ENCODE results near the gene CLSTN2. TPM values are rescaled to one million over a fixed set of nuclear protein-coding genes. Genes with fewer than 3 reads are reported as not detected.

The CLSTN2 gene
- total RNA-seq, 1 experiment from 2014 or later, result 0.07 TPM

GRCh38 chr3:140180603-140181002 lies 245.6 kb downstream of the CLSTN2 start:
- Mint-ChIP-seq H3K36me3 (ENCODE audit: insufficient read depth, unreplicated experiment) (no peaks in the 10 kb centered on the region), H3K4me3 (ENCODE audit: low read depth, unreplicated experiment) (no peak overlapping the region), H3K4me1 (ENCODE audit: low read depth, unreplicated experiment) (no peaks in the 10 kb centered on the region), H3K27ac (ENCODE audit: unreplicated experiment) (no peak overlapping the region), H3K27me3 (ENCODE audit: unreplicated experiment) (peaks cover 19% of the 10 kb centered on the region), H3K9me3 (ENCODE audit: low read depth, unreplicated experiment) (no peaks in the 10 kb centered on the region)
- CTCF ChIA-PET, result no interaction called here
- DNase-seq, result no peak
- TF ChIP-seq, protein P1, sequence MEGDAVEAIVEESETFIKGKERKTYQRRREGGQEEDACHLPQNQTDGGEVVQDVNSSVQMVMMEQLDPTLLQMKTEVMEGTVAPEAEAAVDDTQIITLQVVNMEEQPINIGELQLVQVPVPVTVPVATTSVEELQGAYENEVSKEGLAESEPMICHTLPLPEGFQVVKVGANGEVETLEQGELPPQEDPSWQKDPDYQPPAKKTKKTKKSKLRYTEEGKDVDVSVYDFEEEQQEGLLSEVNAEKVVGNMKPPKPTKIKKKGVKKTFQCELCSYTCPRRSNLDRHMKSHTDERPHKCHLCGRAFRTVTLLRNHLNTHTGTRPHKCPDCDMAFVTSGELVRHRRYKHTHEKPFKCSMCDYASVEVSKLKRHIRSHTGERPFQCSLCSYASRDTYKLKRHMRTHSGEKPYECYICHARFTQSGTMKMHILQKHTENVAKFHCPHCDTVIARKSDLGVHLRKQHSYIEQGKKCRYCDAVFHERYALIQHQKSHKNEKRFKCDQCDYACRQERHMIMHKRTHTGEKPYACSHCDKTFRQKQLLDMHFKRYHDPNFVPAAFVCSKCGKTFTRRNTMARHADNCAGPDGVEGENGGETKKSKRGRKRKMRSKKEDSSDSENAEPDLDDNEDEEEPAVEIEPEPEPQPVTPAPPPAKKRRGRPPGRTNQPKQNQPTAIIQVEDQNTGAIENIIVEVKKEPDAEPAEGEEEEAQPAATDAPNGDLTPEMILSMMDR (IDR thresholded peaks at IDR 0.05; ENCODE audit: unreplicated experiment), result no peak
- intact Hi-C loops (cut with micrococcal nuclease; ENCODE audit: unreplicated experiment), result no loop called here
- no TSS peak for BruUV-seq (replicated peaks)

DNA sequence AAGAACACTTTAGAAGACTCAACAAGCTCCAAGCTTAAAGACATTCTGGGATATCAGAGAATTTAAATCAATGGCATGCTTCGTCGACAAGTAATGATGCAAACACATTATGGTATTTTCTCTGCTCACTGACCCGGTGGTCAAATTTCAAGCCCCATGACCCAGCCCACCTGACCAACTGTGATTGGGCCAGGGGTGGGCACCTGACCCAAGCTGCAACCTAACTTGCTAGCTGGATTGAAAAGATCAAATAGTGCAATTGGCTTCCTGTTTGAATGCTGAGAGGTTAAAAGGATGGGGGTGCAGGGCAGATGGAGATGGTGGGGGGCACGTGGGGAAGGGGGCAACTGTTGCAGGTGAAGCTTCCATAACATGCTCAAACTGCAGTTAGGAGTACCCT lies 250.4 kb downstream of the CLSTN2 start:
- Mint-ChIP-seq H3K36me3 (ENCODE audit: insufficient read depth, unreplicated experiment) (no peaks in the 10 kb centered on the region), H3K4me3 (ENCODE audit: low read depth, unreplicated experiment) (no peak overlapping the region), H3K4me1 (ENCODE audit: low read depth, unreplicated experiment) (no peaks in the 10 kb centered on the region), H3K27me3 (ENCODE audit: unreplicated experiment) (peaks cover 19% of the 10 kb centered on the region), H3K9me3 (ENCODE audit: low read depth, unreplicated experiment) (peaks cover 3% of the 10 kb centered on the region), H3K27ac (ENCODE audit: unreplicated experiment) (no peak overlapping the region)
- BruUV-seq (replicated peaks), result no TSS peak
- intact Hi-C loops (cut with micrococcal nuclease; ENCODE audit: unreplicated experiment), result no loop called here
- TF ChIP-seq, protein P1 (IDR thresholded peaks at IDR 0.05; ENCODE audit: unreplicated experiment), result no peak
- DNase-seq, result no peak
- CTCF ChIA-PET, result interaction anchor here (0.6 kb wide), 1 partner anchor 426 kb away, joined by 3 read pairs; no protein-coding TSS in a partner anchor

- TF ChIP-seq, protein P1 (IDR thresholded peaks at IDR 0.05; ENCODE audit: unreplicated experiment), result no peak
- Mint-ChIP-seq H3K27me3 (ENCODE audit: unreplicated experiment) (peaks cover 19% of the 10 kb centered on the region), H3K9me3 (ENCODE audit: low read depth, unreplicated experiment) (peaks cover 3% of the 10 kb centered on the region), H3K27ac (ENCODE audit: unreplicated experiment) (no peak overlapping the region), H3K4me3 (ENCODE audit: low read depth, unreplicated experiment) (no peak overlapping the region), H3K36me3 (ENCODE audit: insufficient read depth, unreplicated experiment) (no peaks in the 10 kb centered on the region), H3K4me1 (ENCODE audit: low read depth, unreplicated experiment) (no peaks in the 10 kb centered on the region)
- intact Hi-C loops (cut with micrococcal nuclease; ENCODE audit: unreplicated experiment), result no loop called here
- no TSS peak for BruUV-seq (replicated peaks)
- DNase-seq, result no peak
- CTCF ChIA-PET, result no interaction called here
These were observed 251.5 kb downstream of the CLSTN2 start for GRCh38 chr3:140186421-140186920.

GRCh38 chr3:140187028-140187427 lies 252.0 kb downstream of the CLSTN2 start:
- DNase-seq, result no peak
- H3K27ac Mint-ChIP-seq (ENCODE audit: unreplicated experiment), result no peak overlapping the region
- no peaks in the 10 kb centered on the region for H3K4me1 Mint-ChIP-seq (ENCODE audit: low read depth, unreplicated experiment)
- BruUV-seq (replicated peaks), result no TSS peak
- CTCF ChIA-PET, result no interaction called here
- peaks cover 19% of the 10 kb centered on the region for H3K27me3 Mint-ChIP-seq (ENCODE audit: unreplicated experiment)
- H3K36me3 Mint-ChIP-seq (ENCODE audit: insufficient read depth, unreplicated experiment), result no peaks in the 10 kb centered on the region
- no peak overlapping the region for H3K4me3 Mint-ChIP-seq (ENCODE audit: low read depth, unreplicated experiment)
- H3K9me3 Mint-ChIP-seq (ENCODE audit: low read depth, unreplicated experiment), result peaks cover 3% of the 10 kb centered on the region
- TF ChIP-seq, protein P1 (IDR thresholded peaks at IDR 0.05; ENCODE audit: unreplicated experiment), result no peak
- intact Hi-C loops (cut with micrococcal nuclease; ENCODE audit: unreplicated experiment), result no loop called here
